NCI-H2171 treated with DMSO at 0.1 percent for 48 hours (cell line): ENCODE results near the gene C11orf71.
A peak's percentile ranks its signal among the peaks of the same experiment; 100 is the strongest.

Experiments
- DNase-seq: peaks from one replicate; lab custom pipeline; 2025; lab: John Stamatoyannopoulos, UW

The C11orf71 gene

DNA sequence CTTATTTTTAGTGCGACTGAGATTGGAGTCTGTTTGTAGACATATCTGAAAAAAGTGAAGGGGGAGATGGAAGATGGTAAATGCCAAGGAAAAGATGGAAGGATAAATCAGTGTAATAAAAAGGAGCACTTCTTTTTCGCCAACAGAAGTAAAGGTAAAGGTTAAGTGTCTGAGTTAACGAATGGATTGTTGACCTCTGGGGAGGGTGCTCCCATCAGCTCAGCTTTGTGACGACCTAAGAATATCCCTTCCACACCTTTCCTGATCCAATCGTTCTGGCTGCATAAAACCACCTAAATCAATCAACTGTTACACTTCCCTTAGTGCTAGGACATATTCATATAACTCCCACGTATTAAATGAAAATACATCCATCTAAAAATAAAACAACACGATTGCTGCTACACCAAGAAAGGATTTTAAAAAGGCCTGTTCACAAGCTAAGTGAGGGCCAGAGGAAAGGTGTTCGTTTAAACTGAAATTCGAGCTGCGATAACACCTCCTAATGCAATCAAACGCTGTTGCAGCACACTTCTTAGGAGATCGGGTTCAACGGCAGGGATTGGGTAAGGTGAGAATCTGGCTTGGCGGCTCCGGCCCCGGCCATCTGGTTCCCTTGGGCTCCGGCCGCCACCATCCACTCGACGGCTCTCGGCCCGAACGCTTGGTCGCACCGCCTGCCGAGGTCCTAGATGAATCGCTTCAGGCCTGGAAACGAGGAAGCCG, 658 bp downstream of the C11orf71 start:
- DNase-seq: peak; percentile 79

- no peak for DNase-seq
Measured at GRCh38 chr11:114398303-114398920, 1.9 kb downstream of the C11orf71 start.

GRCh38 chr11:114397349-114397982, 2.8 kb downstream of the C11orf71 start:
- DNase-seq: no peak

- no peak for DNase-seq
Measured at GRCh38 chr11:114396916-114397315, 3.4 kb downstream of the C11orf71 start.

DNA sequence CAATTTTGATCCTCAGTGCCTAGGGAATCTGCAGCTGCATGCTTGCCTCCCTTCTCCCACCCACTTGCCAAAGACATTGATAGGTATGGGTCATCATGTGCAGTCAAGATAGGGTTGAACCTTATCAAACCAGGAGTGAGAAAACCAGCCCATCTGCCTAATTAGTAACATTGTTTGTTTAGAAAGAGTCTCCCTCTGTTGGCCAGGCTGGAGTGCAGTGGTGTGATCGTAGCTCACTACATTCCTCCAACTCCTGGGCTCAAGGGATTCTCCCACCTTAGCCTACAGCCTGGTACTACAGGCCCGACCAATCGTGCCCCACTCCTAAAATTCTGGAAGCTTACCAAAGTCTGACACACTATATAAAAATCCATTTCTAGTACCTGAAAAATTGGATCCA, 4.6 kb downstream of the C11orf71 start:
- DNase-seq: peak; percentile 2

DNA sequence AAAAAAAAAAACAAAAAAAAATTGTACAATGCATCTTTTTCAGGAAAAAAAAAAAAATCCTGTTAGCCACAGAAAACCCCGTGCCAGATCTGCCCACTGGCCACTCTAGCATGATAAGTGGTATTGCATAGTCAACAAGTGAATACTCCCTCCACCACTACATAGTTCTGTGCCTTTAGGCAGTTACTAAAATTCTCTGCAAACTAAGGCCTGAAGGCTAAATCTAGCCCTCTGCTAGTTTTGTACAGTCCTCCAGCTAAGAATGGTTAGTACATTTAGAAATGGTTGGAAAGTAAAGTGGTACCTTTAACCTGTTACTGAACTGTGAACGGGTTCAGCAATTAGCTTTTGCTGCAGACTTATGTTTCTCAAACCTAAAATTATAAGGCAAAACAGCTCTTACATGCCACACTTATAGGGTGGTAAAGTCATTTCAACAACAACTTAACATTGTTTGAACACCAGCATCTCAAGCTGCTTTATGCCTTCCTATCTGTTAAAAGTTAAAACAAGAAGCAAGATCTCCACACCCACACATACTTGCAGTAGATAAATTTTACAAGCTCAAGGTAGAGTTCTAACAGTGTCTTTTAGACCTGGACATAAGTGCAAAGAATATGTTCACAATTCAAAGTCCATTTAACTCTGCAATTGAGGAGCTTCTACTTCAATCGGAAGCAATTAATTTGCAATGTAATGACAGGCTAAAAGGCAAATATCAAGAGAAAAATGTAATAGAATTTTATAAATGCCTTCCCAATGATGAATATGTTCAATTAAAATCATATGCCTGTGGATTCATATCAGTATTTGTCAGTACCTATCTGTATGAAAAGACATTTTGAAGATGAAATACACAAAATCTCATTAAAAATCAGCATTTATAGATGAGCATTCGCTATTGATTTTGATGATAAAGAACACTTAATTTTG, 7.3 kb downstream of the C11orf71 start:
- no peak for DNase-seq

DNA sequence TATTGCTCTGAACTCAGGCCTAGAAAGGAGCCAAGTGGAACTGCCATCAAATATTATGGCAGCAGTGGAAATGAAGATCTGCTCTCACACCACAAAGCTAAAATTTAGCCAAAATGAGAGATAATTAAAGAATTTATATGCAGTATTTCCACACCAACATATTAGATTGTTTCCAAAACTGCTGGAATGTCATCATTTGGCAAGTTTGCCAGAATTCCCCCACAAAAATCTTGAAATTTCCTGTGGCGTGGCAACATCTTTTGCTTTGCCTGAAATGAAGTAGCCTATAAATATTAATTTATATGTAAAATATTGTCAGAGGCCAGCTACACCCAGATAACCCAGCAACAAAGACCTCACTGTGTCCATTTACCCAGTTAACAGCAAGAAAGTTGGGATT, 13.8 kb downstream of the C11orf71 start:
- DNase-seq: no peak

- DNase-seq: no peak
Measured at GRCh38 chr11:114386131-114386530, 14.2 kb downstream of the C11orf71 start.

DNA sequence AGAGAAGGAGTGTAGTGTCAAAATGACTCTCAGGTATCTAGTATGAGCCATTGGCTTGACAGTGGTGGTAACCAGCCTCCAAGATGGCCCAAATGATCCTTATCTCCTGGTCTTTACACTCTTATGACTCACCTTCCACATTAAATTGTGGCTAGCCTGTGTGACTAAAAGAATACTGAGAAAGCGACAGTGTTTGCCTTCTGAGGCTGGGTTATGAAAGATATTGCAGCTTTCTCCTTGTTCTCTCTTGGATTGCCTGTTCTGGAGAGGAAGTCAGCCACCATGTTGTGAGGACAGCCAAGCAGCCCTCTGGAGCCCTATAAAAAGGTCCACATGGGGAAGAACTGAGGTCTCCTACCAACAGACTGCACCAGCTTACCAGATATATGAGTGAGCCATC, 15.8 kb downstream of the C11orf71 start:
- DNase-seq: no peak

DNA sequence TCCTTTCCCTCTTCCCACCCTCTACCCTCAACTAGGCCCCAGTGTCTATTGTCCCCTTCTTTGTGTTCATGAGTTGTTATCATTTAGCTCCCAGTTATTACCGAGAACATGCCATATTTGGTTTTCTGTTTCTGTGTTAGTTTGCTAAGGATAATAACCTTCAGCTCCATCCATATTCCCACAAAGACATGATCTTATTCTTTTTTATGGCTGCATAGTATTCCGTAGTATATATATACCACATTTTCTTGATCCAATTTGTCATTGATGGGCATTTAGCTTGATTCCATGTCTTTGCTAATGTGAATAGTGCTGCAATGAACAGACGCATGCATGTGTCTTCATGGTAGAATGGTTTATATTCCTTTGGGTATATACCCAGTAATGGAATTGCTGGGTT, 17.8 kb downstream of the C11orf71 start:
- DNase-seq: no peak

- DNase-seq: no peak
Measured at GRCh38 chr11:114379394-114380069, 20.8 kb downstream of the C11orf71 start.

DNA sequence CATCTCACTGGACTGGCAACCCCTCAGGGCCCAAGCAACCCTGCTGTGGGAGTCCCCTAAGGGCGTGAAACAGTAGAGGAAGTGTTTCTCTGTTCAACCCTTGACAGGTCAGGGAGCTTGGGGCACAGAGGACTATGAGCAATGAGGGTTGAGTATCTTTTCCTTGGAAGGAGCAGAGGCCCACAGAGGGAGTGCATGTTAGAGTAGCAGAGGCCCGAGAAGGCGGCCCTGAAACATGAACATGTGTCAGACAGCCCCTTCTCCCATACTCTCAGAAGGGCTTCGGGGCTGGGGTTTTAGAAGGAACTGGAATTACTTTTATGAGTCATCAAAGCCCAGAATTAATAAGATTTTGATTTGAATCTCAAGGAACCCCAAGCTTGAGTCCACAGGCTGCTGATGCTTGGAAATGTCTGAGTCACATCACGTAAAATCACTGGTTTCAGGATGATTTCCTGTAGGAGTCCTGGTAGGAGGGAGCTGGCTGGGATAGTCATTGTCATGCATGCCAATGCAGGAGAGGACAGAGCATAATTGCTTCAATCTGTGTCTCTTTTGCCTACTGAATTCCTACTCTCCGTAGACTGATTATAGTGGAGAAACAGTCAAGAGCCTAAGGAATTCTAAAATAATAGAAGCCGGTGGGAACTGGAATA, 22.6 kb downstream of the C11orf71 start:
- DNase-seq: no peak

DNA sequence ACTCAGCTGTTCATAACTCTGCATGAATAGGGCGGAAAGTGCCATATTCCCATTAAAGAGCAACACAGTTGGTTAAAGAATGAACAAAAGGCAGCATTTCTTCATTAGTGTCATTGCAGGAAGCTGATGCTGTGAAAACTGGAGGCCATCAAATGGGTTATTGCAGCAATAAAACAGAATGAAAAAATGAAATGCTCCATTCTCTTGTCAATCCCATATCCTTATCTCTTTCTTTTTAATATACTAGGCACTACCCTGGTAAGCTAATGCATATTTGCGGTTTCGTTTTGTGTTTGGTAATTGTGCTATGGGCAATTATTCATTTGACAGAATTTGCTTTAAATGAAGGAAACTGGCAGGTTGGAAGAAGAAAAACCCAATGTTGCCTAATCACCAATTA, 25.3 kb downstream of the C11orf71 start:
- no peak for DNase-seq

GRCh38 chr11:114368918-114369680, 31.2 kb downstream of the C11orf71 start:
- DNase-seq: no peak

DNA sequence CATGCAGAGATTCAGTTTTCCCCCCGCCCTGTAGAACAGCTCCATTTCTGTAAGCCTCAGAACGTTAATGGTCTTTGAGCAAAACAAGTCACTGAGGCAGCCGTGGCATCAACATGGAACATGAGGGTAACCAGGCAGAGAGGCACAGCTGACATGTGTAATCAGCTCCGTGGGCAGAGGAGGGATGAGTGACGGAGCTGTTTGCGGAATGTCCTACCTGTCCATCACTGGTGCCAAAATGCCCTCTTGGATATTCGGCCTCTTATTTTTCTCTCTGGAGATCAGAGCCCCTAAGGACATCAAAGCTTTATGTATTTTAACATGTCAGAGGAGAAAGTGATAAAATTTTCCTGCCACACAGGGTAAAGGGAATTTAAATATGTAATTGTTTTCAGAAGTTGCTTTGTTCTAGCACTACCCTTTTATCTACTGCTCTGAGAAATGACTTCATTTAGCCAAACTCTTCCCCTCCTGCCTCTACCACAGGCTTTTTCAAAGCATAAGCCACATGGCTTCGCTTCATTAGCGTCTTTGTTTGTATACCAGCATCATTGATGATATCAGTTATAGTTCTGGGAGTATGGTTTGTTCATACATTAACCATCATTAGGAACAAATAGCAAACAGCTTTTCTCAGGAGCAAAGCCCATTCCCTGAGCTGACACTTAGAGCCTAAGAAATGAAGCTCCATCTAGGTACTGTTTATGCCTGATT, 32.9 kb downstream of the C11orf71 start:
- DNase-seq: no peak

DNA sequence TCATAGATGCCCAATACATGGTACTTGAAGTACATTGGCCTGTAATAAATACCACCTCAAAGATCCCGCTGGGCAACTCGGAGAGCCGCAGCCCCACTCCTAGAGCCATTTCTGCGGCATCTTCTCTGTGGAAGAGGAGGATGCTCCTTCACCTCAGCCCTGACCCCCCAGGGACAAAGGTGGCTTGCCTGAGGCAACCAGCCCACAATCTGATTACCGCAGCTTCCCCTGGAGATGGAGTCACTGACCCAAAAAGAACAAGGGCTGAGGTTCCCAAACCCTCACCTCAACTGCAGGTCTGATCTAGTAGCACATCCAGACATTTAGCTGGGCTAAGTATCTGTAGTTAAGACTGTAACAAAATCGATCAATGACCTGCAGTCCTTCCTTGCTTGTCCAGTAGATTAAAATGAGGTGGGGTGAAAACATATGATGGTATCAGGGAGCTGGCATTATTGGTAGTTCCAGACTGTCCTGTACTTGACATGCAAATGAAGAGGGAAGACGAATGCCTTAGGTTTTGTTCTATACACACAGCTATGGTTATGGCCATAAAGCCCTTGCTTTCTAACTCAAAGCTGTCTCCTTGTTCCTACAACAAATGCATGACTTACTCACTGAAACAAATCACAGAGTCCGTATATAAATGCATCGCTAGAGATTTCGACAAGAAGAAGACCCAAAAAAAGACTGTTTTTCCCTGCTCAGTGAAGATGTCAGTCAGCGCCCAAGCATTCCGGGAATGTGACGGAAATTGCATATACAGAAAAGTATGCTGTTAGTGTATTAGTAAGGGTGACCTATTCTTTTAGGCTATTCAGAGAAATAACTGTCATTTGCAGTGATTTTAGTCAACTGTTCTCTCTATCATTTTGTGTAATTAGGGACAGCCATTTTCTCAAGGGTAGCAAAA, 33.7 kb downstream of the C11orf71 start:
- no peak for DNase-seq

- DNase-seq: no peak
Measured at GRCh38 chr11:114362958-114363357, 37.4 kb downstream of the C11orf71 start.

GRCh38 chr11:114362326-114362725, 38.0 kb downstream of the C11orf71 start:
- no peak for DNase-seq

DNA sequence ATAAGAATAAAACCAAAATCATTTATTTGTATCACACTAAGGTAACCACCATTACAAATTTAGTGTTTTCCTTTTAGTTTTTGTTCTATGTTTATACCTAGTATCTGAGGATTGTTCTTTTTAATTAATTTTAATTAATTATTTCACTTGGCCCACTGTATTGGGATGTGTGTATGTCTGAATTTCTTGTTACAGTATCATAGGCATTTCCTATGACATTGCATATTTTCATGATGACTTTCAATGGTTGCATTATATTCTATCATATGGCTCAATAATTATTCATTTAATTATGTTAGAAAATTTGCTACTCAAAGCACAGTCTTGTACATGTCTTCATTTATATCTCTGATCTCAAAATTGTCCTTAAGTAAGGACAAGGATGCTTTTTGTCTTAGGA, 41.0 kb downstream of the C11orf71 start:
- no peak for DNase-seq
